T-helper 22 cell (primary cell): ENCODE measurements around the gene BEND7.

ENCODE experiments used
- DNase-seq: peaks from one replicate; pipeline ENCODE4 v3.0.0-alpha.2; 2020; ENCODE audit warnings: low read depth

BEND7 gene

GRCh38 chr10:13521026-13521425 is 7.8 kb downstream of the BEND7 start:
- DNase-seq, result no peak

- DNase-seq, result no peak
Observed at GRCh38 chr10:13520194-13520593, 8.6 kb downstream of the BEND7 start.

- DNase-seq, result no peak
Observed at GRCh38 chr10:13518076-13518692, 10.6 kb downstream of the BEND7 start.

- no peak for DNase-seq
Observed at GRCh38 chr10:13517675-13518074, 11.1 kb downstream of the BEND7 start.

- DNase-seq, result no peak
Observed at GRCh38 chr10:13516176-13516575, 12.6 kb downstream of the BEND7 start.

GRCh38 chr10:13515467-13515866 is 13.3 kb downstream of the BEND7 start:
- no peak for DNase-seq

- DNase-seq, result no peak
Observed at GRCh38 chr10:13514296-13514695, 14.5 kb downstream of the BEND7 start.

GRCh38 chr10:13512564-13512963 is 16.2 kb downstream of the BEND7 start:
- no peak for DNase-seq

GRCh38 chr10:13511409-13511808 is 17.4 kb downstream of the BEND7 start:
- no peak for DNase-seq

GRCh38 chr10:13505052-13505680 is 23.6 kb downstream of the BEND7 start:
- DNase-seq, result no peak

GRCh38 chr10:13503745-13504463 is 24.9 kb downstream of the BEND7 start:
- no peak for DNase-seq

GRCh38 chr10:13502380-13502779 is 26.4 kb downstream of the BEND7 start:
- DNase-seq, result no peak

- DNase-seq, result no peak
Observed at GRCh38 chr10:13500201-13500600, 28.6 kb downstream of the BEND7 start.

- no peak for DNase-seq
Observed at GRCh38 chr10:13499150-13499549, 29.7 kb downstream of the BEND7 start.

- DNase-seq, result no peak
Observed at GRCh38 chr10:13496931-13497330, 31.9 kb downstream of the BEND7 start.

- no peak for DNase-seq
Observed at GRCh38 chr10:13496164-13496563, 32.6 kb downstream of the BEND7 start.

GRCh38 chr10:13492493-13493180 is 36.2 kb downstream of the BEND7 start:
- no peak for DNase-seq

GRCh38 chr10:13491747-13492360 is 37.0 kb downstream of the BEND7 start:
- DNase-seq, result no peak

GRCh38 chr10:13490503-13490902 is 38.3 kb downstream of the BEND7 start:
- no peak for DNase-seq

- no peak for DNase-seq
Observed at GRCh38 chr10:13489035-13489599, 39.7 kb downstream of the BEND7 start.

GRCh38 chr10:13485623-13486022 is 43.2 kb downstream of the BEND7 start:
- no peak for DNase-seq

- DNase-seq, result no peak
Observed at GRCh38 chr10:13483951-13484350, 44.9 kb downstream of the BEND7 start.
